ENCODE measurements around the gene EPC1. TPM values are rescaled to one million over a fixed set of nuclear protein-coding genes. Genes with fewer than 3 reads are reported as not detected.

Gene EPC1
- total RNA-seq, 2 donors from 2014 or later, result 40.2 to 48.5 TPM

DNA sequence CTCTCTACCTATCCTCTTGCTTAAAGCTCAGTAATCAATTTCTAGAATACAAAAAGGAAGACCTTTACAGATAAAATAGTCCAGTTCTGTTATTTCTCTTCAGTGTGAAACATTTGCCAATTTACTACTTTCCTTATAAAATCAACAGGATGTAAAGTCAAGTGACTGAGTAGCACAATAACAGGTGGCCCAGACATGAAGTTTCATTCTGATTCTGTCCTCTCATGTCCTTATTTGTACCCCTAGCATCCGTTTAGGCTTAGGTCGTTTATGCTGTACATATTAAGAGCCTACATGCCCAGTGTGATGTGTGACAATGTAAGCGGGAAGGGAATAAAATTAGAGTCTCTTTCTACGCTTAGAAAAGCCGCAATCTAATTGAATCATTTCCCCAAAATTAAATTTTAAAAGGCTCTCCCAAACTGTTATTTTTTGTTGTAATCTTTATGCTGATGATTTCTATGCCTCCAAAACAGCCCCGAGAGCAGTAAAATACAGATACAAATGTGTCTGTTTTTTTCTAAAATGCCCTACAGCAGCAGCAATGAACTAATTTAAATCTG, 29.1 kb downstream of the EPC1 start:
- Histone ChIP-seq H3K27ac (no peak overlapping the region), H3K4me3 (no peak overlapping the region), H3K36me3 (no peaks in the 10 kb centered on the region), H3K27me3 (replicated peaks; ENCODE audit: insufficient read depth) (no peaks in the 10 kb centered on the region), H3K9me3 (no peaks in the 10 kb centered on the region), H3K4me1 (ENCODE audit: control insufficient read depth in 1 of 2, low read depth in 2 of 2) (peaks cover 55 to 88% of the 10 kb centered on the region in 2 donors)
- DNase-seq (ENCODE audit: low spot score), result no peak
- no peak for ATAC-seq (ENCODE audit: insufficient number of reproducible peaks, low FRiP score, low read depth)
- TF ChIP-seq, protein P1, sequence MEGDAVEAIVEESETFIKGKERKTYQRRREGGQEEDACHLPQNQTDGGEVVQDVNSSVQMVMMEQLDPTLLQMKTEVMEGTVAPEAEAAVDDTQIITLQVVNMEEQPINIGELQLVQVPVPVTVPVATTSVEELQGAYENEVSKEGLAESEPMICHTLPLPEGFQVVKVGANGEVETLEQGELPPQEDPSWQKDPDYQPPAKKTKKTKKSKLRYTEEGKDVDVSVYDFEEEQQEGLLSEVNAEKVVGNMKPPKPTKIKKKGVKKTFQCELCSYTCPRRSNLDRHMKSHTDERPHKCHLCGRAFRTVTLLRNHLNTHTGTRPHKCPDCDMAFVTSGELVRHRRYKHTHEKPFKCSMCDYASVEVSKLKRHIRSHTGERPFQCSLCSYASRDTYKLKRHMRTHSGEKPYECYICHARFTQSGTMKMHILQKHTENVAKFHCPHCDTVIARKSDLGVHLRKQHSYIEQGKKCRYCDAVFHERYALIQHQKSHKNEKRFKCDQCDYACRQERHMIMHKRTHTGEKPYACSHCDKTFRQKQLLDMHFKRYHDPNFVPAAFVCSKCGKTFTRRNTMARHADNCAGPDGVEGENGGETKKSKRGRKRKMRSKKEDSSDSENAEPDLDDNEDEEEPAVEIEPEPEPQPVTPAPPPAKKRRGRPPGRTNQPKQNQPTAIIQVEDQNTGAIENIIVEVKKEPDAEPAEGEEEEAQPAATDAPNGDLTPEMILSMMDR (IDR thresholded peaks at IDR 0.05), result no peak

DNA sequence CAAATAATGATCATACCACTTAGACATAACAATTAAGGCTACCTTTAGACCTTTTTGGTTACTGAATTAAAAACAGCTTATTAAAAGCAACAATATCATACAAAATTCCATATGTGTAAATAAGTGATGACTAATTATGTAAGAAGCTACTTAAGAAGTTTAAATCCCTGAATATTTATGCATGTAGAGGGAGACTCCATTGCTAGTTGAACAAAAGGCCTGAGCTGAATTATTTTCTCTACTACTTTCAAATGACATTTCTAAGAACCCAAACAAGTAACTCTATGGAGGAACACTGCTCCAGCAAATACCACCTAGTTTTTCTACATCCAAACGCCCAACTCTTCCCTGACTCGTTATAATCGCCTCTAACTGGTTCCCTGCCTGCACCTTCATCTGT, 31.5 kb downstream of the EPC1 start:
- Histone ChIP-seq H3K36me3 (no peaks in the 10 kb centered on the region), H3K9me3 (no peaks in the 10 kb centered on the region), H3K4me3 (no peak overlapping the region), H3K4me1 (ENCODE audit: control insufficient read depth in 1 of 2, low read depth in 2 of 2) (peaks cover 45 to 74% of the 10 kb centered on the region in 2 donors), H3K27me3 (replicated peaks; ENCODE audit: insufficient read depth) (no peaks in the 10 kb centered on the region), H3K27ac (no peak overlapping the region)
- ATAC-seq (ENCODE audit: insufficient number of reproducible peaks, low FRiP score, low read depth) (no peak), DNase-seq (ENCODE audit: low spot score) (no peak)
- TF ChIP-seq, protein P1 (IDR thresholded peaks at IDR 0.05), result no peak

DNA sequence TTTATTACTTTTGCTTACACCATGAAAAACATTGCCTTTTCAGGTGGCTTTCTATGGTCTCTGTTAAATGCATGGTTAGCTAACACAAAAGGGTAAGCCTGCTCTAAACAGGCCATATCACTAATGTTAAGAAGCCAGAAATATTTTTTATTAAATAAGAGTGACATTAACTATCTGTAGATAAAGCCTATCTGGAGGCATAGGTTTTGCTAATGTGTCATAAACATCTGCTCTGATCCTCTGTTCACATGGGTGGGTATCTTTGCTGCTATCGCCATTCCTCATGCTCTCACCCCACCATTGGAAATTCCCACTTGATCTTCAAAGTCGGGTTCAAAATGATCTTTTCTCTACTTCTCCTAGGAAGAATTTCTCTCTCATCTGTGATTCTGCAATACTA, 32.4 kb downstream of the EPC1 start:
- no peaks in the 10 kb centered on the region for H3K36me3 ChIP-seq
- ATAC-seq (ENCODE audit: insufficient number of reproducible peaks, low FRiP score, low read depth) (no peak), DNase-seq (ENCODE audit: low spot score) (no peak)
- no peak overlapping the region for H3K4me3 ChIP-seq
- no peaks in the 10 kb centered on the region for H3K9me3 ChIP-seq
- TF ChIP-seq, protein P1 (IDR thresholded peaks at IDR 0.05), result no peak
- H3K27me3 ChIP-seq (replicated peaks; ENCODE audit: insufficient read depth), result no peaks in the 10 kb centered on the region
- peaks cover 48 to 69% of the 10 kb centered on the region in 2 donors for H3K4me1 ChIP-seq (ENCODE audit: control insufficient read depth in 1 of 2, low read depth in 2 of 2)
- H3K27ac ChIP-seq, result no peak overlapping the region

DNA sequence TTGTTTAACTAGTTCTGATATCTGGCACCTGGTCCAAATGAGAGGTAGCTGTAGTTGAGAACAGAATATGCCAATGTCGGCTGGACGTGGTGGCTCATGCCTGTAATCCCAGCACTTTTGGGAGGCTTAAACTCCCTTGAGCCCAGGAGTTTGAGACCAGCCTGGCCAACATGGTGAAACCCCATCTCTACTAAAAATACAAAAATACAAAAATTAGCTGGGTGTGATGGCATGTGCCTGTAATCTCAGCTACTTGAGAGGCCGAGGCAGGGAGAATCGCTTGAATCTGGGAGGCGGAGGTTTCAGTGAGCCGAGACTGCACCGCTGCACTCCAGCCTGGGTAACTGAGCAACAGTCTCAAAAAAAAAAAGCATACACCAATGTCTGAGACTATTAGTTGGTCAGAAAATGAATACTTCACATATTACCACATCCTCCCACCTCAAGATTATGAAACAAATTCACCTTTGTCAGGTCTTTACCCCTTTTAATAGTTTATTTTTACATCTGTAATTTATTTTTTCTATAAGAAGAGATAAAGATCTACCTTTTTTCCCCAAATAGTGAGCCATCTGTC, 38.8 kb downstream of the EPC1 start:
- no peak overlapping the region for H3K4me3 ChIP-seq
- H3K27ac ChIP-seq, result no peak overlapping the region
- ATAC-seq (ENCODE audit: insufficient number of reproducible peaks, low FRiP score, low read depth), result no peak
- TF ChIP-seq, protein P1 (IDR thresholded peaks at IDR 0.05), result no peak
- H3K4me1 ChIP-seq (ENCODE audit: control insufficient read depth in 1 of 2, low read depth in 2 of 2), result peaks cover 26 to 28% of the 10 kb centered on the region in 2 donors
- no peaks in the 10 kb centered on the region for H3K27me3 ChIP-seq (replicated peaks; ENCODE audit: insufficient read depth)
- DNase-seq (ENCODE audit: low spot score), result no peak
- H3K9me3 ChIP-seq, result no peaks in the 10 kb centered on the region
- no peaks in the 10 kb centered on the region for H3K36me3 ChIP-seq

DNA sequence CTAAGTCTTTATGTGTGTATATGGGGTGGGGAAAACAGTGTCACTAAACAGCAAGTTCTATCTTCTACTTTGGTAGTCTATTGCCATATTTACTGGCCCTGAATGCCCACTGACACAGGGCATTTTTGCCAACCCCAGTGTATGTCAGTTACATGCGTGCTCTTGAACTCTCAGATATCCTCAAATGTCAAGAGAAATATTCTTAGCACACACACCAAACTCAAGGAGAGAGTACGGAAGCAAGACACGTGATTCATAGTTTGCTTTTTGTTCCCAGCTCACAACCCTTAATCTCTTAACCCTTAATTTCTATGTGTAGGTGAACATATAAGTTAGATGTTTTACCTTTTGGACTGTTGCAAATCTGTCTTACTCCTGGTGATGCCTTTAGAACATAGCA, 39.3 kb downstream of the EPC1 start:
- Histone ChIP-seq H3K4me3 (no peak overlapping the region), H3K9me3 (no peaks in the 10 kb centered on the region), H3K4me1 (ENCODE audit: control insufficient read depth in 1 of 2, low read depth in 2 of 2) (peaks cover 20 to 28% of the 10 kb centered on the region in 2 donors), H3K27me3 (replicated peaks; ENCODE audit: insufficient read depth) (no peaks in the 10 kb centered on the region), H3K36me3 (no peaks in the 10 kb centered on the region), H3K27ac (no peak overlapping the region)
- ATAC-seq (ENCODE audit: insufficient number of reproducible peaks, low FRiP score, low read depth) (no peak), DNase-seq (ENCODE audit: low spot score) (no peak)
- TF ChIP-seq, protein P1 (IDR thresholded peaks at IDR 0.05), result no peak

Measured in thoracic aorta (tissue), 2 donors.